T-helper 2 cell treated with Interferon-gamma antibody and Interleukin-4, amounts not matched to agents 100 ng/mL and 5 ng/mL, for 36 hours (primary cell): ENCODE measurements around the gene ZSCAN22. TPM values are rescaled to one million over a fixed set of nuclear protein-coding genes. Genes with fewer than 3 reads are reported as not detected.
"Not testable (repeated sequence)": the region's sequence is repeated elsewhere in the genome, so short reads cannot be mapped to it uniquely, and the experiment has no call there.

Source experiments
- intact Hi-C: fragments of 100-400 bp; cut with micrococcal nuclease; formaldehyde crosslinking; loops from one replicate; pipeline ENCODE4 v1.15.1; 2023
- total RNA-seq: library from RNA; stranded (reverse); gene quantifications from 2 replicates; pipeline ENCODE4 v1.2.3, GENCODE V29; 2022

The ZSCAN22 gene
- 3.6 and 4.3 TPM in 2 replicates for total RNA-seq

- intact Hi-C loops = loop anchor here (1.0 to 5.0 kb wide), 9 partner anchors 20 to 892 kb away; partner anchors contain the start of genes ERVK3-1, RPS5, ZNF446 and ZNF497
Measured at GRCh38 chr19:58326914-58327726, at the start of gene ZSCAN22. ZSCAN22 (plus strand) TSS chr19:58326994; CDS start chr19:58334803, 7,809 bp downstream.

- intact Hi-C loops = loop anchor here (5.0 kb wide), 1 partner anchor 70 kb away; no protein-coding TSS in a partner anchor
Measured at GRCh38 chr19:58277197-58277596, 49.6 kb upstream of the ZSCAN22 start.

GRCh38 chr19:58277748-58278540 is 48.9 kb upstream of the ZSCAN22 start:
- intact Hi-C loops = loop anchor here (1.0 to 5.0 kb wide), 10 partner anchors 27 to 1963 kb away; partner anchors contain the start of genes ERVK3-1, ZNF132, ZNF274 and ZNF497

GRCh38 chr19:58278541-58279041 is 48.2 kb upstream of the ZSCAN22 start, which contains the start of gene ZNF8:
ZNF8 (plus strand) TSS chr19:58278955; CDS start chr19:58279082, 127 bp downstream.
- intact Hi-C loops = loop anchor here (1.0 to 5.0 kb wide), 10 partner anchors 27 to 1964 kb away; partner anchors contain the start of genes ERVK3-1, ZNF132, ZNF274 and ZNF497

- intact Hi-C loops = loop anchor here (2.0 to 5.0 kb wide), 3 partner anchors 50 to 1964 kb away; partner anchors contain the start of genes ZNF544 and ZSCAN5A
Measured at GRCh38 chr19:58279042-58279924, 47.5 kb upstream of the ZSCAN22 start.

GRCh38 chr19:58279925-58280316 is 46.9 kb upstream of the ZSCAN22 start:
- intact Hi-C loops = loop anchor here (2.0 to 5.0 kb wide), 3 partner anchors 51 to 1965 kb away; partner anchors contain the start of genes ZNF544 and ZSCAN5A

GRCh38 chr19:58284199-58284598 is 42.6 kb upstream of the ZSCAN22 start:
- intact Hi-C loops = no loop called here

GRCh38 chr19:58291943-58292342 is 34.9 kb upstream of the ZSCAN22 start:
- intact Hi-C loops = no loop called here

- intact Hi-C loops = no loop called here
Measured at GRCh38 chr19:58294743-58295374, 31.9 kb upstream of the ZSCAN22 start.

GRCh38 chr19:58296104-58296503 is 30.7 kb upstream of the ZSCAN22 start:
- intact Hi-C loops = no loop called here

- intact Hi-C loops = no loop called here
Measured at GRCh38 chr19:58300620-58301019, 26.2 kb upstream of the ZSCAN22 start.

- intact Hi-C loops = no loop called here
Measured at GRCh38 chr19:58304255-58304654, 22.5 kb upstream of the ZSCAN22 start.

GRCh38 chr19:58304748-58305064 is 22.1 kb upstream of the ZSCAN22 start:
- intact Hi-C loops = loop anchor here (1.0 kb wide), 7 partner anchors 23 to 147 kb away; partner anchors contain the start of genes ZNF132, ZNF274, ZNF324B and ZNF497

GRCh38 chr19:58305065-58305931 is 21.5 kb upstream of the ZSCAN22 start, which contains the start of gene ERVK3-1:
ERVK3-1 (plus strand) TSS chr19:58305377; CDS start chr19:58312169, 6,792 bp downstream.
- intact Hi-C loops = loop anchor here (1.0 kb wide), 7 partner anchors 22 to 146 kb away; partner anchors contain the start of genes ZNF132, ZNF274, ZNF324B and ZNF497

- intact Hi-C loops = loop anchor here (1.0 kb wide), 7 partner anchors 21 to 145 kb away; partner anchors contain the start of genes ZNF132, ZNF274, ZNF324B and ZNF497
Measured at GRCh38 chr19:58305932-58306323, 20.9 kb upstream of the ZSCAN22 start.

- intact Hi-C loops = no loop called here
Measured at GRCh38 chr19:58307736-58308135, 19.1 kb upstream of the ZSCAN22 start.

GRCh38 chr19:58310685-58311084 is 16.1 kb upstream of the ZSCAN22 start:
- intact Hi-C loops = not testable (repeated sequence)

- intact Hi-C loops = no loop called here
Measured at GRCh38 chr19:58311345-58311865, 15.4 kb upstream of the ZSCAN22 start.
